ENCODE results near the gene BNIP2.

Gene BNIP2

DNA sequence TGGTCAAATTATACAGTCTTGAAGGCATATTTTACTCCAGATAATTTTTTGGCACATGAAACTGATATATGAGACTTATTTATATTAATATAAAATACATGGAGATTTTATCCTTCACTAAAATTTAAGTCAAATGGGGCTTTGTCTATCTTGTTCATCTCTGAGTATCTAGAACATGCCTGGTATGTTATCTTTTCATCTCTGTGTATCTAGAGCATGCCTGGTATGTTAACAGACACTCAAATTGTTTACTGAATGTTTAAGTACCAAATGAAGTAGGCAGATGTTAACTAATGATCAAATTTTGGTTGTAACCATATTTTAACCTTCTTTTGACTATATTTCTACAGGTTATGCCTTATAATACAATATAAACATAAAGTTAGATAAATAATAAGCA, 39.5 kb downstream of the BNIP2 start:
- H3K27ac ChIP-seq (ENCODE audit: extremely low read depth, low read depth, low read length) = no peak overlapping the region
- no peaks in the 10 kb centered on the region for H3K4me1 ChIP-seq (ENCODE audit: control insufficient read depth, insufficient read depth, low read length)
- POLR2A ChIA-PET = no interaction called here
- no peak overlapping the region for H3K4me3 ChIP-seq (ENCODE audit: low read depth, low read length)
- TF ChIP-seq HOXD13 (CRISPR knock-in tag; IDR thresholded peaks at IDR 0.05; ENCODE audit: borderline replicate concordance) (no peak), ZBTB8A (tag by site-specific recombination; IDR thresholded peaks at IDR 0.05) (no peak), ZNF335 (tag by site-specific recombination; conservative IDR thresholded peaks at IDR 0.05) (no peak), ZSCAN30 (tag by site-specific recombination; IDR thresholded peaks at IDR 0.05) (no peak), ZNF366 (tag by site-specific recombination; conservative IDR thresholded peaks at IDR 0.05) (no peak)
- TF ChIP-seq, protein P1, sequence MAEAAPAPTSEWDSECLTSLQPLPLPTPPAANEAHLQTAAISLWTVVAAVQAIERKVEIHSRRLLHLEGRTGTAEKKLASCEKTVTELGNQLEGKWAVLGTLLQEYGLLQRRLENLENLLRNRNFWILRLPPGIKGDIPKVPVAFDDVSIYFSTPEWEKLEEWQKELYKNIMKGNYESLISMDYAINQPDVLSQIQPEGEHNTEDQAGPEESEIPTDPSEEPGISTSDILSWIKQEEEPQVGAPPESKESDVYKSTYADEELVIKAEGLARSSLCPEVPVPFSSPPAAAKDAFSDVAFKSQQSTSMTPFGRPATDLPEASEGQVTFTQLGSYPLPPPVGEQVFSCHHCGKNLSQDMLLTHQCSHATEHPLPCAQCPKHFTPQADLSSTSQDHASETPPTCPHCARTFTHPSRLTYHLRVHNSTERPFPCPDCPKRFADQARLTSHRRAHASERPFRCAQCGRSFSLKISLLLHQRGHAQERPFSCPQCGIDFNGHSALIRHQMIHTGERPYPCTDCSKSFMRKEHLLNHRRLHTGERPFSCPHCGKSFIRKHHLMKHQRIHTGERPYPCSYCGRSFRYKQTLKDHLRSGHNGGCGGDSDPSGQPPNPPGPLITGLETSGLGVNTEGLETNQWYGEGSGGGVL (tag by site-specific recombination; IDR thresholded peaks at IDR 0.05) = no peak
- TF ChIP-seq, protein P2, sequence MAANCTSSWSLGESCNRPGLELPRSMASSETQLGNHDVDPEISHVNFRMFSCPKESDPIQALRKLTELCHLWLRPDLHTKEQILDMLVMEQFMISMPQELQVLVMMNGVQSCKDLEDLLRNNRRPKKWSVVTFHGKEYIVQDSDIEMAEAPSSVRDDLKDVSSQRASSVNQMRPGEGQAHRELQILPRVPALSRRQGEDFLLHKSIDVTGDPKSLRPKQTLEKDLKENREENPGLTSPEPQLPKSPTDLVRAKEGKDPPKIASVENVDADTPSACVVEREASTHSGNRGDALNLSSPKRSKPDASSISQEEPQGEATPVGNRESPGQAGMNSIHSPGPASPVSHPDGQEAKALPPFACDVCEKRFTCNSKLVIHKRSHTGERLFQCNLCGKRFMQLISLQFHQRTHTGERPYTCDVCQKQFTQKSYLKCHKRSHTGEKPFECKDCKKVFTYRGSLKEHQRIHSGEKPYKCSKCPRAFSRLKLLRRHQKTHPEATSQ (tag by site-specific recombination; IDR thresholded peaks at IDR 0.05) = no peak
- CTCF ChIA-PET = no interaction called here
- peaks cover 13 to 69% of the 10 kb centered on the region in 2 experiments for H3K36me3 ChIP-seq (ENCODE audit: control insufficient read depth in 2 of 2, insufficient read depth in 1 of 2, low read length in 2 of 2)
- H3K9me3 ChIP-seq (ENCODE audit: control insufficient read depth, insufficient read depth, low read depth, low read length) = no peaks in the 10 kb centered on the region

DNA sequence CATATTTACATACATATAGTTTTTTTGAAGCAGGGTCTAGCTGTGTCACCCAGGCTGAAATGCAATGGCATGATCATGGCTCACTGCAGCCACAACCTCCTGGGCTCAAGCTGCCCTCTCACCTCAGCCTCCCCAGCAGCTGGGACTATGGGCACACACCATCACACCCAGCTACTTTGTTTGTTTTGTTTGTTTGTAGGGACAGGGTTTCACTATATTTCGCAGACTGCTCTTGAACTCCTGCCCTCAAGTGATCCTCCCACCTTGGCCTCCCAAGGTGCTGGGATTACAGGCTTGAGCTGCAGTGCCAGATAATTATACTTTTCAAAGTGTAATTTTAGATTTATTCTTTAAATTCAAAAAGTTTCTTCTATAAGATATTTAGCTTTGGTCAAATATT, 42.0 kb downstream of the BNIP2 start:
- POLR2A ChIA-PET = no interaction called here
- CTCF ChIA-PET = interaction anchor here (0.7 kb wide), 1 partner anchor 539 kb away, joined by 3 read pairs; no protein-coding TSS in a partner anchor
- Histone ChIP-seq H3K4me1 (ENCODE audit: control insufficient read depth, insufficient read depth, low read length) (no peaks in the 10 kb centered on the region), H3K9me3 (ENCODE audit: control insufficient read depth, insufficient read depth, low read depth, low read length) (no peaks in the 10 kb centered on the region), H3K4me3 (ENCODE audit: low read depth, low read length) (no peak overlapping the region), H3K36me3 (ENCODE audit: control insufficient read depth in 2 of 2, insufficient read depth in 1 of 2, low read length in 2 of 2) (peaks cover 17 to 50% of the 10 kb centered on the region in 2 experiments), H3K27ac (ENCODE audit: extremely low read depth, low read depth, low read length) (no peak overlapping the region)
- TF ChIP-seq ZNF146 (tag by site-specific recombination; IDR thresholded peaks at IDR 0.05) = no peak
- TF ChIP-seq HOXD13 (CRISPR knock-in tag; IDR thresholded peaks at IDR 0.05; ENCODE audit: borderline replicate concordance) = no peak
- TF ChIP-seq GLIS1 (tag by site-specific recombination; IDR thresholded peaks at IDR 0.05) = peak; percentile 53
- TF ChIP-seq ZNF677 (tag by site-specific recombination; IDR thresholded peaks at IDR 0.05) = no peak
- no peak for TF ChIP-seq ZNF510 (tag by site-specific recombination; IDR thresholded peaks at IDR 0.05; ENCODE audit: insufficient replicate concordance)
- no peak for TF ChIP-seq ZNF37A (tag by site-specific recombination; IDR thresholded peaks at IDR 0.05)
- TF ChIP-seq ZNF394 (tag by site-specific recombination; IDR thresholded peaks at IDR 0.05; ENCODE audit: borderline replicate concordance) = no peak
- TF ChIP-seq GLI2 (tag by site-specific recombination; IDR thresholded peaks at IDR 0.05; ENCODE audit: borderline replicate concordance, low read depth) = no peak
- no peak for TF ChIP-seq ZNF292 (tag by site-specific recombination; IDR thresholded peaks at IDR 0.05; ENCODE audit: borderline replicate concordance, low read depth)

DNA sequence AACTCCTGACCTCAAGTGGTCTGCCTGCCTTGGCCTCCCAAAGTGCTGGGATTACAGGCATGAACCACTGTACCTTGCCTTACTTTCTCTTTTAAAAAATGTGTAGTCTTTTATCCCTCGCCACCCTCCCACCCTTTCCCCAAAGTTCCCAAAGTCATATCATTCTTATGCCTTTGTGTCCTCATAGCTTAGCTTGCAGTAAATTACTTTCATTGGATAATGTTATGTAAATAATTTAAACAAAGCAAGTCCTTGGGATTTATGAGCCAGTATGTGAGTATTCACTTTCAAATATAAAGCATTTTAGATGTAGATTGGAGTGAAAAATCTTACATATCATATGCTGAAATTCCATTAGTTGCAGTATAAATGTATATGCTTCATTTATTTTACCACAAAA, 42.8 kb downstream of the BNIP2 start:
- H3K27ac ChIP-seq (ENCODE audit: extremely low read depth, low read depth, low read length) = no peak overlapping the region
- H3K4me3 ChIP-seq (ENCODE audit: low read depth, low read length) = no peak overlapping the region
- ChIA-PET POLR2A (no interaction called here), CTCF (interaction anchor here (1.2 kb wide), 1 partner anchor 113 kb away, joined by 3 read pairs; no protein-coding TSS in a partner anchor)
- no peaks in the 10 kb centered on the region for H3K9me3 ChIP-seq (ENCODE audit: control insufficient read depth, insufficient read depth, low read depth, low read length)
- H3K36me3 ChIP-seq (ENCODE audit: control insufficient read depth in 2 of 2, insufficient read depth in 1 of 2, low read length in 2 of 2) = peaks cover 13 to 43% of the 10 kb centered on the region in 2 experiments
- no peaks in the 10 kb centered on the region for H3K4me1 ChIP-seq (ENCODE audit: control insufficient read depth, insufficient read depth, low read length)
- TF ChIP-seq ZNF433 (tag by site-specific recombination; IDR thresholded peaks at IDR 0.05; ENCODE audit: low read depth) (no peak), ZNF175 (tag by site-specific recombination; IDR thresholded peaks at IDR 0.05) (no peak), ZSCAN30 (tag by site-specific recombination; IDR thresholded peaks at IDR 0.05) (no peak), ZNF211 (tag by site-specific recombination; IDR thresholded peaks at IDR 0.05; ENCODE audit: low read depth) (no peak), ZNF664 (tag by site-specific recombination; IDR thresholded peaks at IDR 0.05) (no peak), ZNF670 (tag by site-specific recombination; IDR thresholded peaks at IDR 0.05; ENCODE audit: low read depth) (no peak), ZNF658 (tag by site-specific recombination; IDR thresholded peaks at IDR 0.05) (no peak), SP3 (tag by site-specific recombination; IDR thresholded peaks at IDR 0.05) (no peak), SP7 (tag by site-specific recombination; IDR thresholded peaks at IDR 0.05) (no peak), ZNF747 (tag by site-specific recombination; IDR thresholded peaks at IDR 0.05) (no peak), BCL11B (tag by site-specific recombination; IDR thresholded peaks at IDR 0.05; ENCODE audit: low read depth) (no peak)
- TF ChIP-seq, protein P3, sequence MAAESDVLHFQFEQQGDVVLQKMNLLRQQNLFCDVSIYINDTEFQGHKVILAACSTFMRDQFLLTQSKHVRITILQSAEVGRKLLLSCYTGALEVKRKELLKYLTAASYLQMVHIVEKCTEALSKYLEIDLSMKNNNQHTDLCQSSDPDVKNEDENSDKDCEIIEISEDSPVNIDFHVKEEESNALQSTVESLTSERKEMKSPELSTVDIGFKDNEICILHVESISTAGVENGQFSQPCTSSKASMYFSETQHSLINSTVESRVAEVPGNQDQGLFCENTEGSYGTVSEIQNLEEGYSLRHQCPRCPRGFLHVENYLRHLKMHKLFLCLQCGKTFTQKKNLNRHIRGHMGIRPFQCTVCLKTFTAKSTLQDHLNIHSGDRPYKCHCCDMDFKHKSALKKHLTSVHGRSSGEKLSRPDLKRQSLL (tag by site-specific recombination; IDR thresholded peaks at IDR 0.05) = no peak
- TF ChIP-seq, protein P4, sequence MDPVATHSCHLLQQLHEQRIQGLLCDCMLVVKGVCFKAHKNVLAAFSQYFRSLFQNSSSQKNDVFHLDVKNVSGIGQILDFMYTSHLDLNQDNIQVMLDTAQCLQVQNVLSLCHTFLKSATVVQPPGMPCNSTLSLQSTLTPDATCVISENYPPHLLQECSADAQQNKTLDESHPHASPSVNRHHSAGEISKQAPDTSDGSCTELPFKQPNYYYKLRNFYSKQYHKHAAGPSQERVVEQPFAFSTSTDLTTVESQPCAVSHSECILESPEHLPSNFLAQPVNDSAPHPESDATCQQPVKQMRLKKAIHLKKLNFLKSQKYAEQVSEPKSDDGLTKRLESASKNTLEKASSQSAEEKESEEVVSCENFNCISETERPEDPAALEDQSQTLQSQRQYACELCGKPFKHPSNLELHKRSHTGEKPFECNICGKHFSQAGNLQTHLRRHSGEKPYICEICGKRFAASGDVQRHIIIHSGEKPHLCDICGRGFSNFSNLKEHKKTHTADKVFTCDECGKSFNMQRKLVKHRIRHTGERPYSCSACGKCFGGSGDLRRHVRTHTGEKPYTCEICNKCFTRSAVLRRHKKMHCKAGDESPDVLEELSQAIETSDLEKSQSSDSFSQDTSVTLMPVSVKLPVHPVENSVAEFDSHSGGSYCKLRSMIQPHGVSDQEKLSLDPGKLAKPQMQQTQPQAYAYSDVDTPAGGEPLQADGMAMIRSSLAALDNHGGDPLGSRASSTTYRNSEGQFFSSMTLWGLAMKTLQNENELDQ (tag by site-specific recombination; IDR thresholded peaks at IDR 0.05; ENCODE audit: low read depth) = no peak

Measured in HEK293 (cell line).